ENCODE results near the gene GAMT.

DNA sequence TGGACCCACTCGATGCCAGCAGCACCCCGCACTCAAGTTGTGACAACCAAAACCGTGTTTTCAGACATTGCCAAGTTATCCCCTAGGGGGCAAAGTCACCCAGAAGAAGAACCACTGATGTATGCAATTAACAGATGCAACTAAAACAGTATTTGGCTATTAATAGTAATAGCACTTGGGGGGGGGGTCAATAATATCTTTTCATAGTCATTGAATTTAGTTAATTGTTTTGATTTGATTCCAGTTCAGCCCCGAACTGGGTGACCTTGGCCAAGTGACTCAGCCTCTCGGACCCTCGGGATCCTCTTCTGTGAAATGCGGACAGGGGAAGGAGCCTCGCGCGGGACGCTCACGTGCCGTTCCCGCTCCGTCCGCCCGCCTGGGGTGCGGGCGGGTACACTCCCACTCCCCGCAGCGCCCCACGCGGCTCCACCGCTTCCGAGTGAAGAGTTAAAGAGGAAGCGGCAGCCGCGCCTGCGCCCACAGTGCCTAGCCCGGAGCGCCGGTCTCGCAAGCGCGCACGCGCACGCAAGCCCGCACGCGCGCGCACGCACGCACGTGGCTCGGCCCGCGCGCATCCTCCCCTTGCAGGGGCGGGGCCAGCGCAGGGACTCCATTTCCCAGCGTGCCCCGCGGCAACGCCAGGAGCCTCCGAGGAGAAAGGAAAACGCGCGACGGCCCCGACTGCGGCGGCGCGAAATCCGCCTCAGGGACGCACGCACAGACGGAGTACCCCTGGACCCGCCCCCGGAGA, 5.6 kb upstream of the GAMT start:
- TF ChIP-seq EZH2 (IDR thresholded peaks at IDR 0.05; ENCODE audit: borderline replicate concordance, low read depth, low read length, severe bottlenecking) (no peak), MAX (IDR thresholded peaks at IDR 0.05; ENCODE audit: insufficient read depth, insufficient read length) (peak; percentile 90), POLR2A (IDR thresholded peaks at IDR 0.05; ENCODE audit: low read depth, low read length) (peak; percentile 81)
- TF ChIP-seq, protein P1, sequence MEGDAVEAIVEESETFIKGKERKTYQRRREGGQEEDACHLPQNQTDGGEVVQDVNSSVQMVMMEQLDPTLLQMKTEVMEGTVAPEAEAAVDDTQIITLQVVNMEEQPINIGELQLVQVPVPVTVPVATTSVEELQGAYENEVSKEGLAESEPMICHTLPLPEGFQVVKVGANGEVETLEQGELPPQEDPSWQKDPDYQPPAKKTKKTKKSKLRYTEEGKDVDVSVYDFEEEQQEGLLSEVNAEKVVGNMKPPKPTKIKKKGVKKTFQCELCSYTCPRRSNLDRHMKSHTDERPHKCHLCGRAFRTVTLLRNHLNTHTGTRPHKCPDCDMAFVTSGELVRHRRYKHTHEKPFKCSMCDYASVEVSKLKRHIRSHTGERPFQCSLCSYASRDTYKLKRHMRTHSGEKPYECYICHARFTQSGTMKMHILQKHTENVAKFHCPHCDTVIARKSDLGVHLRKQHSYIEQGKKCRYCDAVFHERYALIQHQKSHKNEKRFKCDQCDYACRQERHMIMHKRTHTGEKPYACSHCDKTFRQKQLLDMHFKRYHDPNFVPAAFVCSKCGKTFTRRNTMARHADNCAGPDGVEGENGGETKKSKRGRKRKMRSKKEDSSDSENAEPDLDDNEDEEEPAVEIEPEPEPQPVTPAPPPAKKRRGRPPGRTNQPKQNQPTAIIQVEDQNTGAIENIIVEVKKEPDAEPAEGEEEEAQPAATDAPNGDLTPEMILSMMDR (IDR thresholded peaks at IDR 0.05; ENCODE audit: extremely low read depth in 1 of 2, insufficient read depth in 1 of 2, low read depth in 1 of 2, low read length in 2 of 2) = peak in 1 of 2 donors; percentile 55
